ENCODE data around the gene LRRC8C.
A peak's percentile ranks its signal among the peaks of the same experiment; 100 is the strongest.

Gene LRRC8C

GRCh38 chr1:89708751-89709375 is 75.9 kb downstream of the LRRC8C start:
- no peak for DNase-seq

GRCh38 chr1:89710498-89711139 is 77.7 kb downstream of the LRRC8C start:
- no peak for DNase-seq

- DNase-seq, result no peak
These were observed 78.3 kb downstream of the LRRC8C start for GRCh38 chr1:89711140-89711778.

GRCh38 chr1:89712420-89712819 is 79.5 kb downstream of the LRRC8C start:
- DNase-seq, result no peak

- no peak for DNase-seq
These were observed 82.8 kb downstream of the LRRC8C start for GRCh38 chr1:89715677-89716076.

GRCh38 chr1:89719502-89720306 is 86.8 kb downstream of the LRRC8C start:
- peak; percentile 55 for DNase-seq

- DNase-seq, result no peak
These were observed 87.9 kb downstream of the LRRC8C start for GRCh38 chr1:89720839-89721238.

GRCh38 chr1:89721351-89721750 is 88.4 kb downstream of the LRRC8C start:
- peak; percentile 67 for DNase-seq

- no peak for DNase-seq
These were observed 90.2 kb downstream of the LRRC8C start for GRCh38 chr1:89723144-89723543.

GRCh38 chr1:89723863-89724262 is 90.9 kb downstream of the LRRC8C start:
- no peak for DNase-seq

GRCh38 chr1:89724369-89725010 is 91.6 kb downstream of the LRRC8C start:
- peak; percentile 33 for DNase-seq

- DNase-seq, result no peak
These were observed 92.1 kb downstream of the LRRC8C start for GRCh38 chr1:89725011-89725370.

GRCh38 chr1:89725631-89726030 is 92.7 kb downstream of the LRRC8C start:
- no peak for DNase-seq

GRCh38 chr1:89727517-89728312 is 94.8 kb downstream of the LRRC8C start:
- no peak for DNase-seq

- DNase-seq, result no peak
These were observed 95.5 kb downstream of the LRRC8C start for GRCh38 chr1:89728381-89728780.

GRCh38 chr1:89732206-89732605 is 99.3 kb downstream of the LRRC8C start:
- no peak for DNase-seq

- no peak for DNase-seq
These were observed 99.8 kb downstream of the LRRC8C start for GRCh38 chr1:89732643-89733222.

- DNase-seq, result no peak
These were observed 100.8 kb downstream of the LRRC8C start for GRCh38 chr1:89733748-89734147.

GRCh38 chr1:89734442-89734841 is 101.5 kb downstream of the LRRC8C start:
- DNase-seq, result no peak

- DNase-seq, result no peak
These were observed 102.6 kb downstream of the LRRC8C start for GRCh38 chr1:89735479-89735878.

- DNase-seq, result no peak
These were observed 104.2 kb downstream of the LRRC8C start for GRCh38 chr1:89736937-89737733.

Data from CD4-positive, alpha-beta T cell treated with Interleukin-10 for 1 hour (primary cell).